NCI-H446 treated with DMSO at 0.1 percent for 48 hours (cell line): Measurements from ENCODE around the gene PTPN5.
"Not testable (repeated sequence)": the region's sequence is repeated elsewhere in the genome, so short reads cannot be mapped to it uniquely, and the experiment has no call there.

Experiments used
- DNase-seq: peaks from one replicate; lab custom pipeline; 2025; lab: John Stamatoyannopoulos, UW

Gene PTPN5

DNA sequence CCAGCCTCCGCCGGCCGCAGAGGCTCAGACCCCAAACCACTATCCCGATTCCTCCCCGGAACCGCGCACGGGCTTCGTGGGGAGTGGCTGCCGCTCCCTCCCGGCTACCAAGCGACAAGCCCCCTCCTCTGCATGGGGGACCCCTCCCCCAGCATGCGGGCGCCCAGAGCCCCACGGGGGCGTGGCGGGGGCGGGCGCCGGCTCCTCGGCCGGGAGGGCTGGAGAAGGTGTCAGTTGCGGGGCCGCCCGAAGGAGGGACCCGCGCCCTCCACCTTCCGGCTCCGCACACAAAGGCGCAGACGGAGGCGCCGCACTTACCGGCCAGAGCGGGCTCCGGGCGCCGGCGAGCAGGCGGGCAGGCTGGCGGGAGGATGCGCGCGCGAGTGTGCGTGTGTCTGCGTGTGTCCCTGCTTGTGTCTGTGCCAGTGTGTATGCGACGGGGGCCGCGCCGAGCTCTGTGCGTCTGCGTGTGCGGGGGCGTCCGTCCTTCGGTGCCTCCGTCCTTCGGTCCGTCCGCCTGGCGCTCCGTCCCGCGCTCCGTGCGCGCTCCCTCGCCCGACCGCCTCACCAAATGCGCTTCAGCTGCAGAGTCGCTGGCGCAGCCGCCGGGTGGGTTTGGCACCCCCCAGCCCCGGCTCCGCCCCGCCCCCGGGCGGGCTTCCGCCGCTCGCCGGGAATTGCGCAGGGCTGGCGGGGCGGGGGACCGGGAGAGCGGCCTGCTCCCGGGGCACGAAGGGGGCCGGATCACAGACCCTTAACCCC lies at the start of gene PTPN5:
TSS of gene PTPN5 (minus strand) at position 592 of the 762 bp plus-strand sequence. CDS start 19,840 bp downstream, outside the sequence.
- no peak for DNase-seq

GRCh38 chr11:18836417-18836816 lies 44.8 kb upstream of the PTPN5 start:
- DNase-seq, result no peak

GRCh38 chr11:18834754-18835466 lies 43.3 kb upstream of the PTPN5 start:
- DNase-seq, result no peak

DNA sequence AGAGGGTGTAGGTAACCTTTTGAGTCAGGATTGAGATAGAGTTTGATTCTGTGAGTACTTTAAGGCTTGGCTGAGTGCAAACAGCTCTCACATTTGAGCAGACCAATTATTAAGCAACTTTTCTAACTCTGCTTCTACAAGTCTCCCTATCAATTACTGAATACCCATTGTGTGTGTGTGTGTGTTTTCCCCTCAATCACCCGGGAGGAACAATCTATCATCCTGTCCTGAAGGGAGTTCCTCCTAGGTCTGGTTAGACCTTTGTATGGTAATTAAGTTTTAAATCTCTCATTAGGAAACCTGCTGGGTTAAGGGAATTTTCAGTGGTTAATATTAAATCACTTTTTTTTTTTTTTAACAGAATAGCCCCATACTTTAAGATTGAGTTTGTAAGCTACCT lies 28.6 kb upstream of the PTPN5 start:
- not testable (repeated sequence) for DNase-seq

DNA sequence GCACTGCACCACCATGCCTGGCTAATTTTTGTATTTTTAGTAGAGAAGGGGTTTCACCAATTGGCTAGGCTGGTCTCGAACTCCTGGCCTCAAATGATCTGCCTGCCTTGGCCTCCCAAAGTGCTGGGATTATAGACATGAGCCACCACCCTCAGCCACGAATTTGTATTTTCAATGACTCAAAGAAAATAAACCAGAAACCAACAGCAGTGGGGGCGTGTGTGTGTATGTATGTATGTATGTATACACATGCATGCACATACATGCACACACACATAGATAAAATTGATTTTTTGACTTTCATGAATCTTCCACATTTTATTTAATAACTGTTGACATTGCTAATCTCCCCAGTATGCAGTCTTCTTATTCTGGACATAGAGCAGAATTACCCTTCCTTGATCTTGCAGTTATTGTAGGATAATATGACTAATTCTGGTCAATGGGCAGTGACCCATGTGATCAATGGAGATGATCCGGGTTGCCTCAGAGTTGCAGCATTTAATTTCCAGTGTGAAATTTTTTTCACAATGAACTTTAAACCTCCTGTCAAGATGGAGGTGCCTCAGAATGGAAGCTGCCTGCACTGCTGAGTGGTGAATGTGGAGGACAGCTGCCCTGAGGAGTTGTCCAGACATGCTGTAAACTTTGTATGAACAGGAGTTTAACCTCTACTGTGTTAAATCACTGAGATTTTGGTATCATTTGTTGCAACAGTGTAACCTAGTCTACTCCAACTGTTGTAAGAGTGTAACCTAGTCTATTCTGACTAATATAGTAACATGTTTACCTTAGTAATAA lies 12.8 kb upstream of the PTPN5 start:
- DNase-seq, result no peak

- peak; percentile 27 for DNase-seq
These were observed 11.0 kb upstream of the PTPN5 start for GRCh38 chr11:18802381-18803257.

GRCh38 chr11:18798799-18799469 lies 7.3 kb upstream of the PTPN5 start:
- no peak for DNase-seq

- DNase-seq, result no peak
These were observed 3.4 kb upstream of the PTPN5 start for GRCh38 chr11:18794956-18795355.

DNA sequence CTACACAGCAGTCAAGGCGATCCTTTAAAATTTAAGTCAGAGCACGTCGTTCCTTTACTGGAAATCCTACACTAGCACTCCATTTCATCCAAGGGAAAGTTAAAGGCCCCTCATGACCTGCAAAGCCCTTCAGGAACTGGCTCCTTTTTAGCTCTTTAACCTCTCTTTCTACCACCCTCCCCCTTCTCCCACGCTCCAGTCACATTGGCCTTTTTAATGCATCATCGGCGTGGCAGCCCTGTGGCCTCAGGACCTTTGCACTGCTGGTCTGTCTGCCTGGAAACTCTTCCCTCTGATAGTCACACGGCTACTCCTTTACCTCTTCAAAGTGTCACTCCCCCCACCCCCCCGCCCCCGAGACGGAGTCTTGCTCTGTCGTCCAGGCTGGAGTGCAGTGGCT lies 1.2 kb upstream of the PTPN5 start:
- no peak for DNase-seq

- DNase-seq, result no peak
These were observed 501 bp upstream of the PTPN5 start for GRCh38 chr11:18791969-18792628.

- no peak for DNase-seq
These were observed 753 bp downstream of the PTPN5 start for GRCh38 chr11:18790883-18791206.

DNA sequence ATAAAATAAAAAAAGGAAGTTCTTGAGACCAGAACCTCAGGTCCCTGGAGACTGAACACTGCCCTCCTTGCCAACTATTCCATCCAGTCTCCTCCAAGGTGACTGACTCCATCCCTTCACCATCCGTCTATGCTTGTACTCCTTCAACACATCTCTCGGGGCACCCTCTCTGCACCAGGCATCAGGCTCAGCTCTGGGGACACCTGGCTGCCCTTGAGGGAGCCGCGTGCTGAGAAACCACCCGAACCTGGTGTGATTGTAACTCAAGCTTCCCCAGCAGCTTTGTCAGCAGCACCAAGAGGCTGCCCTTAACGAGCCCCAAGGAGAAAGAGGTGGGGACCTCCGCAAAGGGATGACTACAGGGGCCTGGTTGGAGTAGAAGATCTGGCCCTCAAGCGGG lies 1.7 kb downstream of the PTPN5 start:
- DNase-seq, result no peak

DNA sequence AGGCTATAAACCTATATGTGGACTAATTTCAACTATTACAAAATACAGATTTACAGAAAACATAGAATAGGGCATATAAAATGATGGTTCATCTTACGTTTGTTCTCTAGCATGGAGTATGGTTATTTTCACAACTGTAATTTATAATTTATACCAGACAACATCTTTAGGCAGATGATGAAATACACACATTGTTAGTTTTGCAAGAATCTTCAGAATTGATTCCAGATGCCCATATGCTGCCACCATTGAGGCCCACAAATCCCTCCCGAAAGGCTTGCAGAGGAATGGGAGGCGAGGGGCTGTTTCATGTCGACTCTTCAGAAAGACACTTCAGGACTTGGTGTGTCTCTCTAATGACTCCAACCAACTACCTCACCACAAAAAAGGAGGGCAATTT lies 6.2 kb downstream of the PTPN5 start:
- DNase-seq, result no peak

DNA sequence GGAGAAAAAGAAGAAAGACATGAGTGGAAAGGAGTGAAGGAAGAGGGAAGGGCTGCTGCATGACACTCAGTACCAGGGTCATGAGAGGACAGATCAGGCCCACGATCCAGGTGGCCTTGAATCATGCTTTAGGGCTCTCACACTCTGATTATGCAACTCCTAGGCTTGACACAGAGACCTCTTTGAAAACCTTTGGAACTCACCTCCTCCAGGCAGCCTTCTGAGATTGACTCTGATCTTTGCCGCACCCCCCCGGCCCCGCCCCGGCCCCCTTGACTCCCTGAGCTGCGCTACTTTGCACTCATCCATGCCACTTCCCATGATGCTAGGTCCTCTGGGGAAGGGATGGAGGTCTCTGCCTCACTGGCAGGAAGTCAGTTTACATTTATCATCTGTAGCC lies 10.7 kb downstream of the PTPN5 start:
- DNase-seq, result no peak

DNA sequence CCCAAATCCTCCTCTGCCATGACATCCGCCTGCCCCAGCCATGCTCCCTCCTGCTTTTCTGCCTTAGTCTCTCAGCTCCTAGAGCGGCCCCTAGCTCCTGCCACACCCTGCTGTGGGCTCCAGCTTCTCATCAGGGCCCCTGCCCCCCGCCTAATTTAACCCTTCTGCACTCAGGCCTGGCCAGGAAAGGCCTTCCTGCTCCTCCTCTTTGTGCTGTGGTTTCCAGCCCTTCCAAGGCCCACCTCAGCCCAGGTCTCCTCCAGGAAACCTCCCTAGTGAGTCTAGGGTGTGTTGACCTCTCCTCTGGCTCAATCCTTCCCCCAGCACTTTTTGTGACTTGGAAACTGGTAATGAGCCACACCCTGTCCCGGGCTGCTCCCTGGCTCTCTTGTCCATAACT lies 11.3 kb downstream of the PTPN5 start:
- DNase-seq, result no peak

DNA sequence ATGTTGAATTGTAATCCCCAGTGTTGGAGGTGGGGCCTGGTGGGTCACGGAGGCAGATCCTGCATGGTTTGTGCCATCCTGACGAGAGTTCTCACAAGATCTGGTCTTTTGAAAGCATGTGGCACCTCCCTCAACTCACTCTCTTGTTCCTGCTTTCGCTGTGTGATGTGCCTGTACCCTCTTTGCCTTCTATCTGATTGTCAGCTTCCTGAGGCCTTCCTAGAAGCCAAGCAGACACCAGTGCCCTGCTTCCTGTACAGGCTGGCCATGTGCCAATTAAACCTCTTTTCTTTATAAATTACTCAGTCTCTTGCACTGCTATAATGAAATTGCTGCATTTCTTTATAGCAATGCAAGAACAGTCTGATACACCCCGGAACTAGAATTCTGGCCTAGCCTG lies 13.1 kb downstream of the PTPN5 start:
- DNase-seq, result no peak

DNA sequence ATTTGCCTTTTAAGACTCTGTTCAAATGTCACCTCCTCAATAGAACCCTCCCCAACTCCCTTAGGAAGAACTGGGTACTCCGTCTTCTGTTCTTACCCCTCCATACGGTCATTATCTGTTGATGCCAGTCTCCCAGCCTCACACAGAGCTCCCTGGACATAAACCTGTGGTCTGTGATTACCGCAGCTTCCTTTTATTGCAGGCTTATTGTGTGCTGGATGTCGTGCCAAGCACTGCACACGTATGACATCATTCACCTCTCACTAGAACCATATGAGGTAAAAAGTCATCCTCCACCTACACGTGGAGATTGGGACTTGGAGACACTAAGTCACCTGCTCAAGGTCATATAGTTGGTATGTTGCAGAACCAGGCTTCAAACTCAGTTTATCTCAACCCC lies 15.3 kb downstream of the PTPN5 start:
- no peak for DNase-seq

GRCh38 chr11:18775492-18776292 lies 15.9 kb downstream of the PTPN5 start:
- no peak for DNase-seq

- DNase-seq, result no peak
These were observed 16.8 kb downstream of the PTPN5 start for GRCh38 chr11:18774801-18775200.

DNA sequence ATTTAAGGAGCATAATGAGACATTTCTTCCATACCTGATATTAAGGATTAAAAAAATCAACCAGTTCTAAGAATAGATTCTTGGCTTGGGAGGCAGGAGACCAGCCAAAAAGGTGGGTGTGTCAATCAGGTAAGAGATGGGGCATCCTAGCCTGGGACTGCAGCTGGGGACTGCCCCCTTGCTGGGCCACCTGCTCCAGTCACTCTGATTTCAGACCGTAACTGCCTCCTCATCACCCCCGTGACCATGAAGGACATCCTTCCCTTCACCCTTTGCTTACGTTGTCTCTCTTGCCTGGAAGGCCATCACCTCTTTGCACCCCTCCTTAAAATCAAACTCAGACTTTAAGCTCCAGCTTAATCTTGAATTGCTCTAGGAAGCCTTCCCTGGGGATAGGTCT lies 17.9 kb downstream of the PTPN5 start:
- DNase-seq, result no peak
